CD4-positive, alpha-beta T cell treated with Interleukin-6 for 4 hours (primary cell): ENCODE data around the gene KRTAP4-3.
"Not testable (repeated sequence)": the region's sequence is repeated elsewhere in the genome, so short reads cannot be mapped to it uniquely, and the experiment has no call there.

Source experiments
- DNase-seq: peaks from one replicate; pipeline ENCODE4 v3.0.0-alpha.2; 2020; ENCODE audit warnings: mixed read lengths

The KRTAP4-3 gene

GRCh38 chr17:41168121-41168520 is at the start of gene KRTAP4-3:
Gene KRTAP4-3, minus strand, starts transcription at chr17:41168221. Its CDS starts 49 bp downstream, at chr17:41168172.
- DNase-seq, result no peak

- DNase-seq, result no peak
Observed at GRCh38 chr17:41215681-41216080, 47.7 kb upstream of the KRTAP4-3 start.

- no peak for DNase-seq
Observed at GRCh38 chr17:41212524-41213169, 44.6 kb upstream of the KRTAP4-3 start.

GRCh38 chr17:41211845-41212466 is 43.9 kb upstream of the KRTAP4-3 start:
- no peak for DNase-seq

- DNase-seq, result no peak
Observed at GRCh38 chr17:41199421-41200078, 31.5 kb upstream of the KRTAP4-3 start.

GRCh38 chr17:41196068-41196467 is 28.0 kb upstream of the KRTAP4-3 start:
- DNase-seq, result no peak

- no peak for DNase-seq
Observed at GRCh38 chr17:41190328-41190727, 22.3 kb upstream of the KRTAP4-3 start.

GRCh38 chr17:41189837-41190318 is 21.9 kb upstream of the KRTAP4-3 start, which contains the start of gene KRTAP9-1:
Gene KRTAP9-1, plus strand, starts transcription at chr17:41189887. Its CDS starts 0 bp downstream, at chr17:41189887.
- not testable (repeated sequence) for DNase-seq

GRCh38 chr17:41186872-41187271 is 18.9 kb upstream of the KRTAP4-3 start:
- DNase-seq, result no peak

GRCh38 chr17:41185001-41185400 is 17.0 kb upstream of the KRTAP4-3 start:
- DNase-seq, result no peak

- no peak for DNase-seq
Observed at GRCh38 chr17:41184480-41184961, 16.5 kb upstream of the KRTAP4-3 start, which contains the start of gene KRTAP4-1. Gene KRTAP4-1, minus strand, starts transcription at chr17:41184911. Its CDS starts 57 bp downstream, at chr17:41184854.

GRCh38 chr17:41178843-41179616 is 11.0 kb upstream of the KRTAP4-3 start:
- DNase-seq, result no peak

GRCh38 chr17:41178341-41178740 is 10.3 kb upstream of the KRTAP4-3 start:
- DNase-seq, result no peak

- no peak for DNase-seq
Observed at GRCh38 chr17:41177727-41178271, 9.8 kb upstream of the KRTAP4-3 start, which contains the start of gene KRTAP4-2. Gene KRTAP4-2, minus strand, starts transcription at chr17:41178221. Its CDS starts 57 bp downstream, at chr17:41178164.

GRCh38 chr17:41176744-41177387 is 8.8 kb upstream of the KRTAP4-3 start:
- DNase-seq, result no peak

GRCh38 chr17:41171886-41172285 is 3.9 kb upstream of the KRTAP4-3 start:
- no peak for DNase-seq

GRCh38 chr17:41167561-41167960 is 460 bp downstream of the KRTAP4-3 start:
- no peak for DNase-seq

- DNase-seq, result no peak
Observed at GRCh38 chr17:41163828-41164227, 4.2 kb downstream of the KRTAP4-3 start.

GRCh38 chr17:41160648-41161047 is 7.4 kb downstream of the KRTAP4-3 start, which contains the start of gene KRTAP4-4:
Gene KRTAP4-4, minus strand, starts transcription at chr17:41160748. Its CDS starts 57 bp downstream, at chr17:41160691.
- DNase-seq, result no peak

GRCh38 chr17:41160190-41160589 is 7.8 kb downstream of the KRTAP4-3 start:
- not testable (repeated sequence) for DNase-seq

- DNase-seq, result no peak
Observed at GRCh38 chr17:41153856-41154255, 14.2 kb downstream of the KRTAP4-3 start.

GRCh38 chr17:41151525-41151924 is 16.5 kb downstream of the KRTAP4-3 start:
- DNase-seq, result no peak
